H1 (cell line): ENCODE measurements around the gene KLHDC7B.

Source experiments
- ASH2L ChIP-seq: fragments of 200-600, 300-600 bp; sonication (generic); IDR thresholded peaks from one replicate; pipeline ENCODE4 v1.7.1; 2017; ENCODE audit warnings: low read length
- ATF2 ChIP-seq: IDR thresholded peaks from 2 replicates; pipeline ENCODE4 v1.6.1; 2012; ENCODE audit warnings: low read length, inconsistent platforms
- ATF3 ChIP-seq: IDR thresholded peaks from 2 replicates; pipeline ENCODE4 v1.6.1; 2011; ENCODE audit warnings: low read depth, mild to moderate bottlenecking, low read length; ENCODE audit not compliant: insufficient read depth
- BACH1 ChIP-seq: IDR thresholded peaks from 2 replicates; pipeline ENCODE4 v1.6.1; 2012; ENCODE audit warnings: low read length, improper control_type of control experiment
- CEBPB ChIP-seq: IDR thresholded peaks from 2 replicates; pipeline ENCODE4 v1.6.1; 2012; ENCODE audit warnings: low read depth, low read length
- CTCF ChIP-seq, 3 experiments: IDR thresholded peaks; 1 replicate in 2 of 3; 2 replicates in 1 of 3; pipeline versions ENCODE4 v1.5.1 to v1.6.1; 2011; ENCODE audit warnings: low read length in 3 of 3, mild to moderate bottlenecking in 3 of 3, inconsistent platforms in 2 of 3, low read depth in 1 of 3, moderate library complexity in 1 of 3; ENCODE audit not compliant: insufficient read depth in 1 of 3; ENCODE audit errors: control extremely low read depth in 1 of 3
- EGR1 ChIP-seq: IDR thresholded peaks from 2 replicates; pipeline ENCODE4 v1.6.1; 2011; ENCODE audit warnings: low read depth, low read length, borderline replicate concordance
- EP300 ChIP-seq, 2 experiments: IDR thresholded peaks; 1 replicate in 1 of 2; 2 replicates in 1 of 2; pipeline ENCODE4 v1.6.1; 2011 to 2012; ENCODE audit warnings: low read depth in 2 of 2, low read length in 2 of 2, mild to moderate bottlenecking in 2 of 2, borderline replicate concordance in 1 of 2, inconsistent platforms in 1 of 2, moderate library complexity in 1 of 2
- GTF2F1 ChIP-seq: IDR thresholded peaks from 2 replicates; pipeline ENCODE4 v1.6.1; 2012; ENCODE audit warnings: low read depth, low read length, improper control_type of control experiment, borderline replicate concordance
- POLR2A ChIP-seq, 2 experiments: IDR thresholded peaks; 1 replicate in 1 of 2; 2 replicates in 1 of 2; pipeline ENCODE4 v1.6.1; 2011; ENCODE audit warnings: low read depth in 2 of 2, low read length in 2 of 2, mild to moderate bottlenecking in 2 of 2; ENCODE audit errors: control extremely low read depth in 1 of 2
- RFX5 ChIP-seq: IDR thresholded peaks from 2 replicates; pipeline ENCODE4 v1.6.1; 2011; ENCODE audit warnings: low read depth, low read length, improper control_type of control experiment, borderline replicate concordance
- SP2 ChIP-seq: IDR thresholded peaks from 2 replicates; pipeline ENCODE4 v1.6.1; 2012; ENCODE audit warnings: mild to moderate bottlenecking, low read length, inconsistent platforms
- TAF1 ChIP-seq: IDR thresholded peaks from 2 replicates; pipeline ENCODE4 v1.6.1; 2011; ENCODE audit warnings: mild to moderate bottlenecking, low read depth, low read length

- TF ChIP-seq BACH1, result no peak
- no peak for TF ChIP-seq ATF3
- TF ChIP-seq POLR2A (IDR thresholded peaks at IDR 0.05; ENCODE audit: control extremely low read depth in 1 of 2, low read depth in 2 of 2, low read length in 2 of 2), result no peak
- no peak for TF ChIP-seq CTCF (IDR thresholded peaks at IDR 0.05; ENCODE audit: control extremely low read depth in 1 of 3, insufficient read depth in 1 of 3, low read depth in 1 of 3, low read length in 3 of 3)
- no peak for TF ChIP-seq ASH2L
- no peak for TF ChIP-seq SP2
- no peak for TF ChIP-seq EGR1
- no peak for TF ChIP-seq ATF2
- no peak for TF ChIP-seq CEBPB
- no peak for TF ChIP-seq GTF2F1
- no peak for TF ChIP-seq RFX5
- no peak for TF ChIP-seq EP300 (IDR thresholded peaks at IDR 0.05; ENCODE audit: borderline replicate concordance in 1 of 2, low read depth in 2 of 2, low read length in 2 of 2)
- no peak for TF ChIP-seq TAF1
These were observed 29.8 kb downstream of the KLHDC7B start for GRCh38 chr22:50575426-50575941.
